ENCODE measurements around the gene UCK2.

Gene UCK2

DNA sequence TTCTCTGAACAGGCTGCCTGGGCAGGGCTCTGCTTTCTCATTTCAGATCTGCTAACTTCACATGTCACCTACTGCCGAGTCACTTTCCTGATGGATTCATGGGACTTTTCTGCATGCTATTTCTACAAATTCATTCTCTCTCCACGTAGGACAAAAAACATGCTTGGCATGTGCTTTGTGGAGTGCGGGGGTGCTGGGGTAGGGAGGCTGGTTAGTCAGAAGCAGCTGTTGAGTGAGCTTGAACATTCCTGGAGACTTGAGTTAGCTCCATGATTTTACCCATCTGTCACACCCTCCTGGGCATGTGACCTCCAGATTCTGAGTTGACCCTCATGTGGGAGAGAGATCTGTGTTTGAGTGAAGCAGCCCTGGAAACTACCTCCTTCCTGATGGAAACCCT is 71.4 kb downstream of the UCK2 start:
- Mint-ChIP-seq H3K4me1 (peaks cover 22% of the 10 kb centered on the region), H3K9me3 (no peaks in the 10 kb centered on the region), H3K27ac (no peak overlapping the region), H3K4me3 (no peak overlapping the region), H3K27me3 (no peaks in the 10 kb centered on the region), H3K36me3 (peaks cover 3% of the 10 kb centered on the region)
- CTCF ChIA-PET = interaction anchor here (0.7 to 2.2 kb wide), 3 partner anchors 227 to 506 kb away, joined by 3 to 8 read pairs (median 3); no protein-coding TSS in a partner anchor
- DNase-seq = no peak

DNA sequence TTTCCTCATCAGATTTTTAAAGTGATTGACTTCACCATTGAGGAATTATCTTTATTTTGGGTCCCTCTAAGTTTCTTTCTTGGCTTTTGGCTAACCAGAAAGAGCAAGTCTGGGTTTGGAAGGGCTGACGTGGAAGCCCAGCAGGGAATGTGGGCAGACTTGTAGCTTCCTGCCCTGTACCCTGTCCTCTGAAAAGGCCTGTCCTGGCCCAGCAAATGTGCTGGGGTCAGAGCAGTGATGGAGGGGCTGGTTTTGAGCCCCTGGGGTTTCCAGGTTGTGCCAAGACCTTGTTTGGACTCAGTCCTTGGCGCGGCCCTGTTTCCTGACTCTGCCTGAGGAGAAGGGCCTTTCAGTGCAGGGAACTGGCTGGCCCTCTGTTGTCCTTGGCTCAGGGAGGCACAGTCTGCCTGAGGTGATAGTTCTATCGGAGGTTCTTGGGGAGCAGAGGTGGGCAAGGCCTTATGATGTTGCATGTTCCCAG is 72.1 kb downstream of the UCK2 start:
- no peaks in the 10 kb centered on the region for H3K27me3 Mint-ChIP-seq
- CTCF ChIA-PET = interaction anchor here (1.2 kb wide), 1 partner anchor 506 kb away, joined by 3 read pairs; no protein-coding TSS in a partner anchor
- no peak overlapping the region for H3K27ac Mint-ChIP-seq
- H3K9me3 Mint-ChIP-seq = no peaks in the 10 kb centered on the region
- H3K4me3 Mint-ChIP-seq = no peak overlapping the region
- H3K4me1 Mint-ChIP-seq = peaks cover 22% of the 10 kb centered on the region
- H3K36me3 Mint-ChIP-seq = peaks cover 3% of the 10 kb centered on the region
- DNase-seq = no peak

DNA sequence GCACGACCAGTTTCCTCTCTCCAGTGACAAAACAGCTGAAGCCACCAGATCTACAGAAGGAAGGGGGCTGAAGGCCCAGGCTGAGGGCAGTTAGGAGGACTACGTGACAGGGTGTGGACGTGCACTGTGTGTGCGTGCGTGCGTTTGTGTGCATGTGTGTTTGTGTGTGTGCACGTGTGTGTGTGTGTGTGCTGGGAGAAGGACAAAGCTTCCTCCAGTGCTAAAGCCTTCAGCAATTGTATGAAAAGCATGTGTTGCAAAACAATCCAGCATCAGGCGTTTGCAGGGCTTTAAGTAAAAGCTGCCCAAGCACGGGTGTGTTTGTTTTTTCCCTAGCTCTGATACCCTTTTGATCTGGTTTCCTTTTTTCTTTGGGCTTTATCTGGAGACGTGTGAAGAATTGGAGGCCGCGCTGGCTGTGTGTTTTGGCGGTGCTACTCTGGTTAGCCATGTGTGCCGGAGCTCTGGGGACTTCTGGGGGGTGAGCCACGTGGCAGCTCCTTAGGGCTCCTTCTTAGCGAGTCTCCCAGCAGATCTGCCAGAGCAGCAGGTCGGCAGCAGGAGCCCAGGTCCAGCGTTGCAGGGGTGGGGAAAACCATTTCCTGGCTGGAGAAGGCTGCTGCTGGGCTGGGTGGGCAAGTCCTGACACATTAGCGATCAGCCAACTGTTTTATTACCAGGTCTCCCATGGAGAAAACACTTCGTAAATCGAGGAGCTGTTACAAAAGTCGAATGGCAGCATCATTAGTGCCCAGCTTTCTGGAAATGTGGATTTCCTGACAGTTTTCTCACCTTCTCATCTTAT is 73.4 kb downstream of the UCK2 start:
- Mint-ChIP-seq H3K36me3 (peaks cover 5% of the 10 kb centered on the region), H3K9me3 (no peaks in the 10 kb centered on the region), H3K4me1 (peaks cover 26% of the 10 kb centered on the region), H3K27ac (no peak overlapping the region), H3K27me3 (no peaks in the 10 kb centered on the region), H3K4me3 (no peak overlapping the region)
- CTCF ChIA-PET = interaction anchor here (0.6 to 1.5 kb wide), 3 partner anchors 17 to 180 kb away, joined by 3 read pairs; no protein-coding TSS in a partner anchor
- DNase-seq = no peak

DNA sequence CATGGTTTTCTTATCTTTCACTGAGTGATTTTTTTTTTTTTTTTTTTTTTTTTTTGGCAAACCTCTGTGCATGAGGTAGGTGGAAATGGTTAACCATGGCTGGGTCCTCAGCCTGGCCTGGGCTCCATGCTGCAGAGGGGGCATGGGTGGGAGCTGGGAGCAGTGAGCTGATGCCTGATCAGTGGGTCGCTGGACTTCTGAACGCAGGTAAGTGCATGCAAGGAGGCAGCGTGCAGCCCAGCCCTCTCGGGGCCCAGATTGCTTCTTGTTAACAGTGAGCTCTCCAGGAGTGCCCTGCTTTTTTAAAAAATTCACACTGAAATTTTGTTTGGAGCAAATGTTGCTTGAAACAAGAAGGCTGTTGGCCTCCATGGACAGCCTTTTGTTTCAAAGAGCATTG is 75.2 kb downstream of the UCK2 start:
- Mint-ChIP-seq H3K27ac (no peak overlapping the region), H3K36me3 (peaks cover 7% of the 10 kb centered on the region), H3K4me1 (peaks cover 20% of the 10 kb centered on the region), H3K9me3 (no peaks in the 10 kb centered on the region), H3K27me3 (no peaks in the 10 kb centered on the region), H3K4me3 (no peak overlapping the region)
- no peak for DNase-seq
- CTCF ChIA-PET = interaction anchor here (1.1 kb wide), 1 partner anchor 10 kb away, joined by 7 read pairs; no protein-coding TSS in a partner anchor

DNA sequence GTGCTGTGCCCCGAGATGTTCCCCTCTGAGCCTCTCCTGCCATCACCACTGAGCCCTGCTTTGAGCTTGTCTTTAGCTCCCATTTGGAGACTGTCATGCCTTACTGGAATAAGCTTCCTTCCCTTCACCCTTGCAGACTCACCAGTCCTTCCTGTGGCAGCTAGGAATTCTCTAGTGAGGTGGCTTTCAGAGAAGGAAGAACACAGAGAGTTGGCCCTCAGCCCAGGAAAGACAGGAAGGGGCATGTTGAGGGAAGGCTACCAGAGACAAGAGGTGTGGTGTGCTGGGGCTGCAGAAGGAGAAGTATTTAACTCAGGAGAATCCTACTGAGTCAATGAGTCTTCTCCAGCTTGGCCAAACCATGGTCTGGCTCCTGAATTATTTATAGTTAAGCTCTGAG is 76.3 kb downstream of the UCK2 start:
- Mint-ChIP-seq H3K27me3 (no peaks in the 10 kb centered on the region), H3K9me3 (no peaks in the 10 kb centered on the region), H3K27ac (no peak overlapping the region), H3K4me1 (peaks cover 18% of the 10 kb centered on the region), H3K36me3 (peaks cover 10% of the 10 kb centered on the region), H3K4me3 (no peak overlapping the region)
- no peak for DNase-seq
- CTCF ChIA-PET = interaction anchor here (1.1 to 1.2 kb wide), 2 partner anchors 9 to 21 kb away, joined by 3 to 7 read pairs; no protein-coding TSS in a partner anchor

DNA sequence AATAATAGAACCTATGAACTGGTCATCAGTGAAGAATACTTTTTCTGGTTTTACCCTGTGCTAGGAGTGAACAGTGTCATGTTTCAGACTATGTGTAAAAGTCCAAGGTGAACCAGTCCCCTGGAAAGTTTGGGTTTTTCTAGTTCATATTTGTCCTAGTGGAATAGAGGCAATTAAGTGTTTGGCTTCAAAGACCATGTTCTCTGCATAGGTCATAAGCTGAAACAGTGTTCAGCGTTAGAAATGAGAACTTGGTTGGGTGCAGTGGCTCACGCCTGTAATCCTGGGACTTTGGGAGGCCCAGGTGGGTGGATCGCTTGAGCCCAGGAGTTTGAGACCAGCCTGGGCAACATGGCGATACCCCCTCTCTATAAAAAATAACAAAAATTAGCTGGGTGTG is 77.5 kb downstream of the UCK2 start:
- Mint-ChIP-seq H3K27me3 (no peaks in the 10 kb centered on the region), H3K27ac (no peak overlapping the region), H3K36me3 (peaks cover 10% of the 10 kb centered on the region), H3K9me3 (no peaks in the 10 kb centered on the region), H3K4me3 (no peak overlapping the region), H3K4me1 (peaks cover 18% of the 10 kb centered on the region)
- DNase-seq = no peak
- CTCF ChIA-PET = interaction anchor here (1.0 kb wide), 1 partner anchor 78 kb away, joined by 4 read pairs; the partner anchor contains the start of gene UCK2

DNA sequence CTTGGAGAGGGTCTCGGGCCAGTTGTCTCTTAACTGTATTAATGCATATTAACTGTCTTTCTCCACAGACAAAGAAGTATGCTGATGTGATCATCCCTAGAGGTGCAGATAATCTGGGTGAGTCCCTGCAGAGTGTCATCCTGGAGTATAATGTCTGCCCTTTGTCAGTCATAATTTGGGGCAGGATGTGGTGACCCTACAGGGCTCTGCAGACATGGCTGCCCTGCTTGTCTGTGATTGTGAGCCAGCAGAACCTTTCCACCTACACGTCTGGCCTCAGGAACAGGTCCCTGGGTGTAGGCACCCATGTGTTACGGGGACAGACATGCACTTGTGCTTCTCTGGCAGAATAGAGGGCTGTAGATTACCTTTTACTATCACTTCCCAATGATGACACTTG is 78.4 kb downstream of the UCK2 start:
- Mint-ChIP-seq H3K4me1 (peaks cover 9% of the 10 kb centered on the region), H3K36me3 (peaks cover 10% of the 10 kb centered on the region), H3K27ac (no peak overlapping the region), H3K27me3 (no peaks in the 10 kb centered on the region), H3K4me3 (no peak overlapping the region), H3K9me3 (no peaks in the 10 kb centered on the region)
- DNase-seq = peak; percentile 25
- CTCF ChIA-PET = interaction anchor here (0.9 to 1.4 kb wide), 3 partner anchors 9 to 305 kb away, joined by 3 to 4 read pairs (median 4); partner anchors contain the start of gene UCK2

DNA sequence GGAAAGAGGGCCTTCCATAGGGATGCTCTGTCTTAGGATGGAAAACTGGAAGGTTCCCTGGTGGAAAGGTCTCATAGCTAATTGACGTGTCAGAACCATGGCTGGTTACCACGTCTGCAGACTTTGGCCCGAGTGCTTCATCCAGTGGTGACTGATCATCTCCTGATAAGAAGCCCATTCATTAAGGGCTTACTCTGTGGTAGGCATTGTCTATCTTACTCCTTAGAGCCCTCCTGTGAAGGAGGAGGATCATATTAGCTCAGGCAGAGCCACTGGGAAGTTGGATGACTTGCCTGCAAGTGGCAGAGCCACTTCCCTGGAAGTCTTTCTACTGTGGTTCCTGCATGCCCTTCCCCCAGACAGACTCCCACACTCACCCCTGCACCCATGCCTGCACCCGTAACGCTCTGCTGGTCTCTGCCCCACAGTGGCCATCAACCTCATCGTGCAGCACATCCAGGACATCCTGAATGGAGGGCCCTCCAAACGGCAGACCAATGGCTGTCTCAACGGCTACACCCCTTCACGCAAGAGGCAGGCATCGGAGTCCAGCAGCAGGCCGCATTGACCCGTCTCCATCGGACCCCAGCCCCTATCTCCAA is 79.9 kb downstream of the UCK2 start:
- no peak overlapping the region for H3K4me3 Mint-ChIP-seq
- peaks cover 6% of the 10 kb centered on the region for H3K4me1 Mint-ChIP-seq
- no peaks in the 10 kb centered on the region for H3K27me3 Mint-ChIP-seq
- peaks cover 10% of the 10 kb centered on the region for H3K36me3 Mint-ChIP-seq
- H3K27ac Mint-ChIP-seq = no peak overlapping the region
- H3K9me3 Mint-ChIP-seq = no peaks in the 10 kb centered on the region
- CTCF ChIA-PET = no interaction called here
- no peak for DNase-seq

DNA sequence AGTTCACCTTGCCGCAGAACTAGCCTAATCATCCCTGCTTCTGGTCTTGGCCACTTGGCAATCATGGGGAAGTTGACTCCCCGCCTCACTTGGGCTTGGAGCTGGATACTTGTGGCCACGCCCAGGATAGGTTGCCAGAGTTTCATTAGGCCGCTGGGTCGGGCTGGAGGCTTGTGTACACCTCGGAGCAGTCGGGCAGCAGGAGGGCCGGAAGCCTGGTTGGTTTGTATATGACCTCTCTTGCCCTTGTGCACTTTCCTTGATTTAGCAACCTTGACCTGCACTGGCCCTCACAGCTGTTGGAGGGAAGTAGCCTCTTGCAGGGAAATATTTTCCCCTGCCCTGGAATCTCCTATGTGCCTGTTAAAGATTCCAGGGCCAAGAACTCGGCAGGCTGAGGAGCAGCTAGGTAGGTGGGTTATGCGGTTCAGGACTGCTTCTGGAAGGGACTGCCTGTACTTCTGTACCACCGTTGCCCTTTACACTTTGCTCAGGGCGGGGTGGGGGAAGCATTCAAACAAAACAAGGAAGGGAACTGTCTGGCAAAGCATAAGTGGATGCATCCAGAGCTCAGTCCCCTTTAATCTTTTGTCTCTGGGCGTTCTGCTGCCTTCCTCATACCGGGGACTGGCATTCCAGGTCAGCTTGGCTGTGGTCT is 83.5 kb downstream of the UCK2 start:
- CTCF ChIA-PET = interaction anchor here (1.0 kb wide), 1 partner anchor 14 kb away, joined by 3 read pairs; no protein-coding TSS in a partner anchor

DNA sequence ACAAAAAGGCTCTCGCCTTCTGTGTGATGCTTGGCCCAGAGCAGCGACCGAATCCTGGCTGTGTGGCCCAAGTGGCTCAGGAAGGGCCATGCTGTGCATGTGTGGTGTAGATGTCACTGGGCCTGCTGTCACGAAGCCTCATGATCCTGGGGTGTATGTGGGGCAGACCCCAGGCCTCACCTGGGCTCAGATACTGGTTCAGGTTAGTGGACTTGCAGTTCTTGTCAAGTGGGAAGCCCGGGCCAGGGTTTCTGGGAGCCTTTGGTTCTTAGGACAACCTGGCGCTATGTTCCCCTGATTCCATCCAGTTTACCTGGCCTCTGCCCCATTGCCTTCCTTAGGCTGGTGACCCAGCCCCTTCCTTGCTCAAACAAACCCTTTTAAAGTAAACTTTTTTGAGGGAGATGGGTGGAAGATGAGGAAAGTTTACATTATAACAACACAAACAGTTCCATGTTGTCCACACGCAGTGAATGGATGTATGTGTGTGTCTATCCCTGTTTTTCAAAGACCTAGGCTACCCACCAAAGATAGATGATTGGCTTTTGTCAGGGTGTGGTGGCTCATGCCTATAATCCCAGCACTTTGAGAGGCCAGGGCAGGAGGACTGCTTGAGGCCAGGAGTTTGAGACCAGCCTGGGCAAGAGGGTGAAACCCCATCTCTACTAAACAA is 84.3 kb downstream of the UCK2 start:
- no peaks in the 10 kb centered on the region for H3K9me3 Mint-ChIP-seq

More for the DNA sequence above, 83.5 kb downstream of the UCK2 start:
- H3K4me1 Mint-ChIP-seq = peaks cover 1% of the 10 kb centered on the region
- H3K9me3 Mint-ChIP-seq = no peaks in the 10 kb centered on the region
- DNase-seq = no peak
- H3K36me3 Mint-ChIP-seq = peaks cover 5% of the 10 kb centered on the region
- no peak overlapping the region for H3K27ac Mint-ChIP-seq
- no peaks in the 10 kb centered on the region for H3K27me3 Mint-ChIP-seq
- H3K4me3 Mint-ChIP-seq = no peak overlapping the region

DNA sequence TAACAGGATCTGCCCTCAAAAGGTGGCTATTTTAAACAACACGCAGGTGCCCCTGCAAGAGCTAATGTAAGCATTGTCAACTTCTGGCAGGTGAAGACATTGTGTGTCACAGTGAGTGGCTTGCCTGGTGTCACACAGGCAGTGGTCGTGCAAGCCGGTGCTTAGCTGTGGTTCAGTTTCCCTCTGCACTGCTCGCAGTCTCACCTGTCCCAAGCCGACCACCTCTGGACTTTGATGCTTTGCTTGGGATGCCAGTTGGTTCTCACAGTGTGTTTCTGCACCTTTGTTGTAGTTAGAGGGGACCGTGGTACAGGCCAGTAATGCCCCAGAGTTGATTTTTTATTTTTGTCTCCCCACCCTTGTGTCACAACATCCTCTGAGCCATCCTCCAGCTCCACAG is 85.2 kb downstream of the UCK2 start:
- H3K4me1 Mint-ChIP-seq = no peaks in the 10 kb centered on the region

More for the DNA sequence above, 84.3 kb downstream of the UCK2 start:
- peaks cover 5% of the 10 kb centered on the region for H3K36me3 Mint-ChIP-seq
- no peaks in the 10 kb centered on the region for H3K27me3 Mint-ChIP-seq
- CTCF ChIA-PET = interaction anchor here (0.6 to 4.9 kb wide), 6 partner anchors 8 to 311 kb away, joined by 3 to 70 read pairs (median 4); partner anchors contain the start of gene TMCO1
- H3K4me3 Mint-ChIP-seq = no peak overlapping the region
- no peak overlapping the region for H3K27ac Mint-ChIP-seq
- no peak for DNase-seq
- H3K4me1 Mint-ChIP-seq = no peaks in the 10 kb centered on the region

DNA sequence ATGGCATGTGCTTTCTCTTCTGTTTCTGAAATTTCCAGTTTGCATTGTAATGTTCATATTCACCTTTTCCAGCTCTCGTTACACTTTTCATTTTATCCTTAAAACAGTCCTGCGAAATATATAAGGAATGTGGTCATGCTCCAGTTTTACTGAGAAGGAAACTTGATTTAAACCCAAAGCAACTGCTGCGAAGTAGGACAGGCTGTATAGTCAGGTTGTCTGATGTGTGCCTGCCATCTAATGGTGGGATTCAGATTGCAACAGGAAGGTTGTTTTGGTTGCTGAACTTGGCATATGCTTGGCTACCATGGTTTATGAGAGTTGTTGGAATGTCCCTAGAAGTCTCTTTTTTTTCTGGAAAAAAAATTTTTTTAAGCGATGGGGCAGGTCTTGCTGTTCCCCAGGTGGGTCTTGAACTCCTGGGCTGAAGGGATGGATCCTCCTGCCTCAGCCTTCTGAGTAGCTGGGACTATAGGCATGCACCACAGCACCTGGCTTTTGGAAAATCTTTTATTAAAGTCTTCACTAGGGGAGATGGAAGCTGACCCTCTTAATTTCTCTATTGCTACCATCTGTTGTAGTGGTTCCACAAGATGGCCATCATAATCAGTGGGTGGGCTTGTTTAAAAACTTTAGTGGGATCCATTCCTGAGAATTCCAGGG is 86.9 kb downstream of the UCK2 start:
- Mint-ChIP-seq H3K27ac (no peak overlapping the region), H3K27me3 (no peaks in the 10 kb centered on the region), H3K36me3 (no peaks in the 10 kb centered on the region), H3K9me3 (no peaks in the 10 kb centered on the region), H3K4me3 (no peak overlapping the region), H3K4me1 (no peaks in the 10 kb centered on the region)
- CTCF ChIA-PET = interaction anchor here (0.8 to 4.9 kb wide), 14 partner anchors 9 to 314 kb away, joined by 3 to 70 read pairs (median 3); partner anchors contain the start of gene UCK2
- peak; percentile 81 for DNase-seq

More for the DNA sequence above, 85.2 kb downstream of the UCK2 start:
- no peaks in the 10 kb centered on the region for H3K27me3 Mint-ChIP-seq
- CTCF ChIA-PET = interaction anchor here (0.7 to 4.9 kb wide), 9 partner anchors 9 to 519 kb away, joined by 3 to 70 read pairs (median 4); partner anchors contain the start of genes ALDH9A1 and TMCO1
- peaks cover 4% of the 10 kb centered on the region for H3K36me3 Mint-ChIP-seq
- H3K27ac Mint-ChIP-seq = no peak overlapping the region
- H3K9me3 Mint-ChIP-seq = no peaks in the 10 kb centered on the region
- no peak overlapping the region for H3K4me3 Mint-ChIP-seq
- no peak for DNase-seq

DNA sequence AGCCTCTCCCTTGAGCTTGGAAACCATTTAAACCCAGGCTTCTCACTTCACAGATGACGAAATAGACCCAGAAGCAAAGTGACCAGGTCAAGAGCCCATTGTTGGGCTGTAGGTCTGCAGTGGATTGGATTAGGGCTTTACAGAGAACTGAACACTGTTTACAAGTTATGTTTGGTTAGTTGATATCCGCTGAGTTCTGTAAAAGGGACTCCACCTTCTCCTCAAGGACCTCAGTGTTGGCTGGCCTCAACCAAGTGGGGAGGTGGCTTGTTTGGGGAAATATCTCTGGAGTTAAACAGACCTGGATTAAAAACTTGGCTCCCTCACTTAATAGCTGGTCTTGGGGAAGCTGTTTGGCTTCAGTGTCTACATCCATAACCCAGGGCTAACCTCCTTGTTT is 88.1 kb downstream of the UCK2 start:
- no peak for DNase-seq
- H3K9me3 Mint-ChIP-seq = no peaks in the 10 kb centered on the region
- H3K4me3 Mint-ChIP-seq = no peak overlapping the region
- CTCF ChIA-PET = interaction anchor here (0.9 to 4.9 kb wide), 4 partner anchors 9 to 315 kb away, joined by 4 to 70 read pairs (median 10); partner anchors contain the start of gene UCK2
- no peaks in the 10 kb centered on the region for H3K4me1 Mint-ChIP-seq
- H3K36me3 Mint-ChIP-seq = no peaks in the 10 kb centered on the region
- H3K27ac Mint-ChIP-seq = no peak overlapping the region
- no peaks in the 10 kb centered on the region for H3K27me3 Mint-ChIP-seq

Data from activated naive CD4-positive, alpha-beta T cell treated with anti-CD3 and anti-CD28 coated beads, Interleukin-2, amount 10 ng/mL, durations not matched to agents 7 days and 5 days (primary cell).